Lung microvascular endothelial cell (primary cell): ENCODE results near the gene KCNJ5. TPM values are rescaled to one million over a fixed set of nuclear protein-coding genes. Genes with fewer than 3 reads are reported as not detected.
"Not testable (repeated sequence)": the region's sequence is repeated elsewhere in the genome, so short reads cannot be mapped to it uniquely, and the experiment has no call there.

Source experiments
- DNase-seq, 2 donors: peaks; one replicate each; pipeline versions ENCODE4 v3.0.0 to v3.0.0-alpha.2; 2010; ENCODE audit warnings: low read depth in 2 of 2
- total RNA-seq: library from RNA; depleted of rRNA; stranded (reverse); fragments of >200 nt; gene quantifications from 2 replicates; pipeline ENCODE4 v1.2.1, GENCODE V29; 2014

Gene KCNJ5
- total RNA-seq, 1 donor from 2014 or later, result not detected

- no peak for DNase-seq
These were observed 20.5 kb downstream of the KCNJ5 start for GRCh38 chr11:128911701-128912100.

GRCh38 chr11:128913806-128914205 is 22.6 kb downstream of the KCNJ5 start:
- DNase-seq, result no peak

GRCh38 chr11:128914216-128915148 is 23.3 kb downstream of the KCNJ5 start:
- no peak for DNase-seq

- DNase-seq, result no peak
These were observed 24.0 kb downstream of the KCNJ5 start for GRCh38 chr11:128915149-128915521.

GRCh38 chr11:128916037-128916572 is 24.9 kb downstream of the KCNJ5 start:
- no peak for DNase-seq

- no peak for DNase-seq
These were observed 25.5 kb downstream of the KCNJ5 start for GRCh38 chr11:128916681-128917080.

GRCh38 chr11:128917144-128917724 is 26.1 kb downstream of the KCNJ5 start:
- DNase-seq, result no peak

GRCh38 chr11:128919216-128919615 is 28.1 kb downstream of the KCNJ5 start:
- DNase-seq, result no peak

GRCh38 chr11:128919635-128920034 is 28.5 kb downstream of the KCNJ5 start:
- DNase-seq, result not testable (repeated sequence)

- no peak for DNase-seq
These were observed 29.5 kb downstream of the KCNJ5 start for GRCh38 chr11:128920666-128921065.

- DNase-seq, result no peak
These were observed 30.6 kb downstream of the KCNJ5 start for GRCh38 chr11:128921793-128922192.

GRCh38 chr11:128924104-128924503 is 32.9 kb downstream of the KCNJ5 start:
- DNase-seq, result no peak

- DNase-seq, result no peak
These were observed 33.5 kb downstream of the KCNJ5 start for GRCh38 chr11:128924510-128925249.

- no peak for DNase-seq
These were observed 34.1 kb downstream of the KCNJ5 start for GRCh38 chr11:128925250-128925600.

GRCh38 chr11:128926000-128926399 is 34.8 kb downstream of the KCNJ5 start:
- DNase-seq, result no peak

- no peak for DNase-seq
These were observed 35.4 kb downstream of the KCNJ5 start for GRCh38 chr11:128926437-128927107.

GRCh38 chr11:128927108-128927461 is 35.9 kb downstream of the KCNJ5 start:
- no peak for DNase-seq

- DNase-seq, result no peak
These were observed 36.7 kb downstream of the KCNJ5 start for GRCh38 chr11:128927683-128928336.

- no peak for DNase-seq
These were observed 37.2 kb downstream of the KCNJ5 start for GRCh38 chr11:128928400-128928799.

- DNase-seq, result no peak
These were observed 38.3 kb downstream of the KCNJ5 start for GRCh38 chr11:128929468-128929867.

GRCh38 chr11:128929991-128930390 is 38.8 kb downstream of the KCNJ5 start:
- no peak for DNase-seq
